ENCODE measurements around the gene TSTD1. TPM values are rescaled to one million over a fixed set of nuclear protein-coding genes. Genes with fewer than 3 reads are reported as not detected.
A peak's percentile ranks its signal among the peaks of the same experiment; 100 is the strongest.

The TSTD1 gene
- polyA plus RNA-seq, 3 donors: 9.9 to 20.3 (median 11.8) TPM

- Mint-ChIP-seq H3K4me1 (peaks cover 26% of the 10 kb centered on the region), H3K9me3 (no peaks in the 10 kb centered on the region), H3K36me3 (peaks cover 80 to 97% of the 10 kb centered on the region in 2 donors), H3K27me3 (ENCODE audit: low read depth in 3 of 3) (no peaks in the 10 kb centered on the region), H3K27ac (peak overlapping the region in 2 of 7 donors; percentile 22 to 52), H3K4me3 (no peak overlapping the region)
- Histone ChIP-seq H3K9ac (ENCODE audit: insufficient read depth, low read length, poor library complexity, severe bottlenecking) (no peak overlapping the region), H3K27me3 (ENCODE audit: control insufficient read depth in 2 of 2, insufficient read depth in 2 of 2, low read length in 2 of 2) (no peaks in the 10 kb centered on the region), H3K4me1 (ENCODE audit: control insufficient read depth in 1 of 2, insufficient read depth in 2 of 2, low read length in 2 of 2) (peaks cover 2 to 18% of the 10 kb centered on the region in 2 donors), H4K20me1 (ENCODE audit: insufficient read depth, low read length) (peaks cover 96% of the 10 kb centered on the region), H3K4me2 (replicated peaks; ENCODE audit: extremely low read depth, low read length, poor library complexity, severe bottlenecking) (no peak overlapping the region), H3K79me2 (ENCODE audit: insufficient read depth, low read length) (peaks cover 92% of the 10 kb centered on the region), H2AFZ (ENCODE audit: insufficient read depth, low read depth, low read length, poor library complexity, severe bottlenecking) (no peak overlapping the region), H3K4me3 (replicated peaks in 1 of 3; ENCODE audit: low read depth in 2 of 3, low read length in 3 of 3) (no peak overlapping the region), H3K27ac (ENCODE audit: low read depth in 1 of 2, low read length in 2 of 2) (peak overlapping the region in 1 of 2 donors; percentile 24), H3K9me3 (replicated peaks in 1 of 2; ENCODE audit: control insufficient read depth in 1 of 2, insufficient read depth in 1 of 2, low read length in 2 of 2) (no peaks in the 10 kb centered on the region), H3K36me3 (replicated peaks in 1 of 2; ENCODE audit: control insufficient read depth in 1 of 2, insufficient read depth in 2 of 2, low read length in 2 of 2) (peaks cover 81 to 94% of the 10 kb centered on the region in 2 donors)
- intact Hi-C loops (cut with micrococcal nuclease): loop anchor here in 1 of 2 donors (10.0 kb wide), 1 partner anchor 60 kb away; no protein-coding TSS in a partner anchor
- TF ChIP-seq, protein P1, sequence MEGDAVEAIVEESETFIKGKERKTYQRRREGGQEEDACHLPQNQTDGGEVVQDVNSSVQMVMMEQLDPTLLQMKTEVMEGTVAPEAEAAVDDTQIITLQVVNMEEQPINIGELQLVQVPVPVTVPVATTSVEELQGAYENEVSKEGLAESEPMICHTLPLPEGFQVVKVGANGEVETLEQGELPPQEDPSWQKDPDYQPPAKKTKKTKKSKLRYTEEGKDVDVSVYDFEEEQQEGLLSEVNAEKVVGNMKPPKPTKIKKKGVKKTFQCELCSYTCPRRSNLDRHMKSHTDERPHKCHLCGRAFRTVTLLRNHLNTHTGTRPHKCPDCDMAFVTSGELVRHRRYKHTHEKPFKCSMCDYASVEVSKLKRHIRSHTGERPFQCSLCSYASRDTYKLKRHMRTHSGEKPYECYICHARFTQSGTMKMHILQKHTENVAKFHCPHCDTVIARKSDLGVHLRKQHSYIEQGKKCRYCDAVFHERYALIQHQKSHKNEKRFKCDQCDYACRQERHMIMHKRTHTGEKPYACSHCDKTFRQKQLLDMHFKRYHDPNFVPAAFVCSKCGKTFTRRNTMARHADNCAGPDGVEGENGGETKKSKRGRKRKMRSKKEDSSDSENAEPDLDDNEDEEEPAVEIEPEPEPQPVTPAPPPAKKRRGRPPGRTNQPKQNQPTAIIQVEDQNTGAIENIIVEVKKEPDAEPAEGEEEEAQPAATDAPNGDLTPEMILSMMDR (IDR thresholded peaks at IDR 0.05): peak; percentile 52
- WGBS (ENCODE audit: insufficient coverage): 75% methylated on average over 2 of the region's 7 CpGs
- DNase-seq: peak in 1 of 3 donors; percentile 43
Measured at GRCh38 chr1:161054805-161055204, 16.0 kb upstream of the TSTD1 start.

DNA sequence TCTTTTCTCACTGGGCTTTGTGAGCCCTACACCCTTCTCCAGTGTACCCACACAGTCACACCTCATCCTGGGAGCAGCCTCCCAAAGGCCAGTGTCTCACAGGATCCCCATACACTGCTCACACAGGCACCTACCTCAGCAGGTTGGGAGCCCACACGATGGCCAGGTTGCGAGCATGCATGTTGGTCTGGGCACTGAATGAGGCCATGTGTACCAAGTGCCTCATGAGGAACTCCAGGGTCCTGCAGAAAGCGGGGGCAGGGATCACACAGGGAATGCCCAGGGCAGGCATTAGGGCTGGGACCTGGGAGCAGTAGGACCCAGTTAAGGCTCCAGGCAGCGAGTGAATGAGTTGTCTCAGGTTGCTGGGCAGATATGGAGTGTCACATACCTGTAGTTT is 15.5 kb upstream of the TSTD1 start:
- H3K9ac ChIP-seq (ENCODE audit: insufficient read depth, low read length, poor library complexity, severe bottlenecking): no peak overlapping the region
- H3K4me2 ChIP-seq (replicated peaks; ENCODE audit: extremely low read depth, low read length, poor library complexity, severe bottlenecking): no peak overlapping the region
- H3K9me3 ChIP-seq (replicated peaks in 1 of 2; ENCODE audit: control insufficient read depth in 1 of 2, insufficient read depth in 1 of 2, low read length in 2 of 2): no peaks in the 10 kb centered on the region
- H3K36me3 Mint-ChIP-seq: peaks cover 80 to 97% of the 10 kb centered on the region in 2 donors
- H3K79me2 ChIP-seq (ENCODE audit: insufficient read depth, low read length): peaks cover 92% of the 10 kb centered on the region
- peaks cover 96% of the 10 kb centered on the region for H4K20me1 ChIP-seq (ENCODE audit: insufficient read depth, low read length)
- TF ChIP-seq, protein P1 (IDR thresholded peaks at IDR 0.05): no peak
- H2AFZ ChIP-seq (ENCODE audit: insufficient read depth, low read depth, low read length, poor library complexity, severe bottlenecking): no peak overlapping the region
- no peaks in the 10 kb centered on the region for H3K9me3 Mint-ChIP-seq
- H3K36me3 ChIP-seq (replicated peaks in 1 of 2; ENCODE audit: control insufficient read depth in 1 of 2, insufficient read depth in 2 of 2, low read length in 2 of 2): peaks cover 81 to 94% of the 10 kb centered on the region in 2 donors
- peak overlapping the region in 3 of 7 donors; percentile 41 to 54 (median 52) for H3K27ac Mint-ChIP-seq
- H3K27ac ChIP-seq (ENCODE audit: low read depth in 1 of 2, low read length in 2 of 2): peak overlapping the region in 1 of 2 donors; percentile 24
- no peak for DNase-seq
- H3K4me3 Mint-ChIP-seq: no peak overlapping the region
- H3K27me3 Mint-ChIP-seq (ENCODE audit: low read depth in 3 of 3): no peaks in the 10 kb centered on the region
- 98% methylated on average over 4 of the region's 4 CpGs for WGBS (ENCODE audit: insufficient coverage)
- no peaks in the 10 kb centered on the region for H3K27me3 ChIP-seq (ENCODE audit: control insufficient read depth in 2 of 2, insufficient read depth in 2 of 2, low read length in 2 of 2)
- intact Hi-C loops (cut with micrococcal nuclease): loop anchor here in 1 of 2 donors (10.0 kb wide), 1 partner anchor 59 kb away; no protein-coding TSS in a partner anchor
- H3K4me3 ChIP-seq (replicated peaks in 1 of 3; ENCODE audit: low read depth in 2 of 3, low read length in 3 of 3): no peak overlapping the region
- peaks cover 8 to 24% of the 10 kb centered on the region in 2 donors for H3K4me1 ChIP-seq (ENCODE audit: control insufficient read depth in 1 of 2, insufficient read depth in 2 of 2, low read length in 2 of 2)
- H3K4me1 Mint-ChIP-seq: peaks cover 26% of the 10 kb centered on the region

Measured in CD14-positive monocyte (primary cell).